GM21717 (cell line): ENCODE measurements around the gene CREB3L2.
A peak's percentile ranks its signal among the peaks of the same experiment; 100 is the strongest.

Experiments
- ATAC-seq: cut with Tn5 transposase; IDR thresholded peaks from one replicate; pipeline ENCODE4 v1.9.1; 2021; ENCODE audit warnings: mild to moderate bottlenecking, moderate library complexity; ENCODE audit not compliant: unreplicated experiment

Gene CREB3L2

GRCh38 chr7:137953665-137954470 lies 48.0 kb downstream of the CREB3L2 start:
- peak; percentile 68 for ATAC-seq

- ATAC-seq = no peak
Measured at GRCh38 chr7:137953043-137953664, 48.7 kb downstream of the CREB3L2 start.

DNA sequence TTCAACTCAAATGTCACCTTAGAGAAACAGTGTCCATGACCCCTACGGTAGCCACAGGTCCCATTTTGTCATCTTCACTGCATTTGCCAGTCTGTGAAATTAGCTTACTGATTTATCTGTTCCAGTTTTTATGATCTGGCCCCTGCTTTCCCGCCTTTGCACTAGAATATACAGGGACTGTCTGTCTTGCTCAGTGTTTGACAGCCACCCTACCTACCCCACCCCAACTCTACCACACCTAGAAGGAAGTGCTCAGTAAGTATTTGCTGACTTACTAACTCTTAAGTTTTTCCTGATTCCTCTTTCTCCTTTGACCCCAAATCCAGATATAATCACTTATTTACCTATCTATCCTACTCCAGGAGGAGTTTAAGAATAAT lies 49.5 kb downstream of the CREB3L2 start:
- ATAC-seq = no peak

- ATAC-seq = no peak
Measured at GRCh38 chr7:137951700-137952425, 50.0 kb downstream of the CREB3L2 start.

- ATAC-seq = no peak
Measured at GRCh38 chr7:137950967-137951366, 50.9 kb downstream of the CREB3L2 start.

GRCh38 chr7:137950263-137950621 lies 51.6 kb downstream of the CREB3L2 start:
- no peak for ATAC-seq

DNA sequence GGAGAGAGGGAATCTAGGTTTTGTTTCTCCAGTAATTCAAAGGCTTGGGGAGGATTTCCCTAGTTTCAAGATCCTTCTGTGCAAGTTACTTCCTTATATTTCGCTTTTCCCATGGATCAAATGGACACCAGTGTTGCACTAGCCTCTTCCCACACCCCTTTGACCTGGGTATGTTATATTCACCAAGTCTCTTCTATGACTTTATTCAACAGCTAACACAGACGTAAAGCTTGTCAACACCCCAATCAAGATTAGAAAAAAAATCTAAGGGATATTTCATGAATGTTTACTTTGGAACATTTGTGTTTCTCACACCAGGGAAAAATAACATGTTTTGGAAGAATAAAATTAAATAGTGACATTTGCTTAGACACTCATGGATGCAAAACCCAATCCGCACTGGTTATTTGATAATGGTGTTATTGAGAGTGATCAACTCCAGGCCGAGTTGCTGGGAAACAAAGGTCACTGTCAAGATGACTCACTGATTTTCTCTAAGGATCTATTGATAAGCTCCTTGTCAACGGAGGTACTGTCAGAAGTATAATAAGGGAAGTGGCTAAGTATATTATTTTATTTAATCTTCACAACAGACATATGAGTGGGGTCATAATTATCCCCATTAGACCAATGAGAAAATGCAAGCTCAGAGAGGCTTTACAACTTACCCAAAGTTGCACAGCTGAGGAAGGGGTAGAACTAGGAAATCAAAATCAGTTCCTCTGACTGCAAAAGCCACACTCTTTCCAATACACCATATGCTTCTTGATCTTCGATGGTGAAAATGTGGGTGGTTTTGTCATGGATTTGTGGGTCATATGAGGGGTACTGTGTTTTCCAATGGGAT lies 52.2 kb downstream of the CREB3L2 start:
- ATAC-seq = no peak

GRCh38 chr7:137948845-137949330 lies 53.0 kb downstream of the CREB3L2 start:
- ATAC-seq = no peak

GRCh38 chr7:137948083-137948844 lies 53.6 kb downstream of the CREB3L2 start:
- ATAC-seq = no peak

GRCh38 chr7:137947046-137947445 lies 54.8 kb downstream of the CREB3L2 start:
- ATAC-seq = no peak

GRCh38 chr7:137946011-137946410 lies 55.9 kb downstream of the CREB3L2 start:
- ATAC-seq = no peak

- no peak for ATAC-seq
Measured at GRCh38 chr7:137944168-137944567, 57.7 kb downstream of the CREB3L2 start.

- ATAC-seq = no peak
Measured at GRCh38 chr7:137943132-137943551, 58.7 kb downstream of the CREB3L2 start.

DNA sequence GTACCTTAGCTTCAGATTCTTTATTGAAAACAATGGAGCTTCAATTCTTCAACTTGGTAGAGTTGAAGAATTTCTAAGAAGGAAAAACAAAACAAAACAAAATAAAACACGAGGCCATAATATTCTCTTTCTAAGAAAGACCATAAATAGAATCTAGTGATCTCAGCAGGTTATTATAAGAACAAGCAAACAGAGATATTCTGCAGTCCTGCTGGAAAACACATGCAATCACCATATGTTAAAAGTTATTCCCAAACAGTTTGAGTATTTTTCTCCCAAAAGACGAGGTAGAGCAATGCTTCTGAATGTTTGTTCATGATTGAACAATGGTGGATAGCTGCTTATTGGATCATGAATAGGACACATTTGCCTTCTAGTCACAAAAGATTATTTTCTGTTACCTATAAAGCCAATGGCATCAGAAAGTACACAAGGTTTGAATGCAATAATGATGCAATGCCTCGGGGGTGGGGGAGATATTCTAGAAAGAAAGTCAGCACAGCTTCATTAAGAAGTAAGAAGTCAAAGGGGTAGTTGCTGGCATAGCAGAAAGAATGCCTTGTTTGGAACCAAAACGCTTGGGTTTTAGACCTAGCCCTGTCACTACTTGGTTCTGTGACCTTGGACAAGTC lies 59.3 kb downstream of the CREB3L2 start:
- ATAC-seq = no peak

- no peak for ATAC-seq
Measured at GRCh38 chr7:137940656-137941518, 61.0 kb downstream of the CREB3L2 start.

GRCh38 chr7:137940218-137940617 lies 61.7 kb downstream of the CREB3L2 start:
- ATAC-seq = no peak

GRCh38 chr7:137937202-137937560 lies 64.7 kb downstream of the CREB3L2 start:
- no peak for ATAC-seq

DNA sequence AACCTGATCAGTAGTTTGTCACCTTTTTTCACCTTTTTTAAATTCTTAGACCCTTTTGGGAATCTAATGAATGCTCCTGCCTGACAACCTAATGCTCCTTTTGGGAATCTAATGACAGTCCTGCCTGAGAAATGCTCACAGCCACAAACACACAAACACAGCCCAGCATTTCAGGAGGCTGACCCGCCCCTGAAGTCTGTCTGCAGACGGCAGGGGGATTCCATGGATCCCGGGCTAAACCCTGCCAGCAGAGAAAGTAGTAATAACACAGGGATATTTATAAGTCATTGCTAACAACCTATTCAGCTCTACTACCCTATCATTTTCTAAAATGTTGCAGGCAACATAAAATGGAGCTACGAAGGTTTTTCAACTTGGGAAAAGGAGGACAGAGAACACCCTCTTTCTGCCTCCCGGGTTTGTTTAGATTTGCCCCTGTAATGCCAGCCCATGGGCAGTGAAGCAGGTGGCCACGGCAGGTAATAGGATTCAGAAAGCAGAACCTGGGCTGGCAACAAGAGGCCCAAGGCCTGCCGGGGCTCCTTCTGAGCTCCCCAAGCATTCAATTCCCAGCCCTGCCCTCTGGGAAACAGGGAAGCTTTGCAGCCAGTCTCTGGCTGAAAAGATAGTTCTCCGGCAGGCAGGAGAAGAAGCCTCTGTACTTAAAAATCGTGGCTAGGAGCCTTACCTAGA lies 65.2 kb downstream of the CREB3L2 start:
- ATAC-seq = no peak
